ENCODE data around the gene RPA1.

RPA1 gene

GRCh38 chr17:1939981-1940809, 110.4 kb downstream of the RPA1 start:
- TF ChIP-seq POLR2A (IDR thresholded peaks at IDR 0.05; ENCODE audit: low read depth, low read length), result no peak
- no peak for TF ChIP-seq POLR2AphosphoS5 (IDR thresholded peaks at IDR 0.05; ENCODE audit: low read depth, low read length)
- no peak for TF ChIP-seq TAF1 (IDR thresholded peaks at IDR 0.05; ENCODE audit: borderline replicate concordance, low read depth, low read length)
- FAIRE-seq, result no peak
- no peak for DNase-seq (ENCODE audit: insufficient read length)

- no peak for FAIRE-seq
- no peak for TF ChIP-seq POLR2AphosphoS5 (IDR thresholded peaks at IDR 0.05; ENCODE audit: low read depth, low read length)
- TF ChIP-seq TAF1 (IDR thresholded peaks at IDR 0.05; ENCODE audit: borderline replicate concordance, low read depth, low read length), result no peak
- no peak for TF ChIP-seq POLR2A (IDR thresholded peaks at IDR 0.05; ENCODE audit: low read depth, low read length)
Measured at GRCh38 chr17:1940810-1941185, 111.0 kb downstream of the RPA1 start.

GRCh38 chr17:1941272-1942065, 111.7 kb downstream of the RPA1 start:
- FAIRE-seq (no peak), DNase-seq (ENCODE audit: insufficient read length) (no peak)
- TF ChIP-seq POLR2AphosphoS5 (IDR thresholded peaks at IDR 0.05; ENCODE audit: low read depth, low read length), result no peak
- no peak for TF ChIP-seq TAF1 (IDR thresholded peaks at IDR 0.05; ENCODE audit: borderline replicate concordance, low read depth, low read length)
- TF ChIP-seq POLR2A (IDR thresholded peaks at IDR 0.05; ENCODE audit: low read depth, low read length), result no peak

More at GRCh38 chr17:1940810-1941185, 111.0 kb downstream of the RPA1 start:
- no peak for DNase-seq (ENCODE audit: insufficient read length)

GRCh38 chr17:1942066-1942365, 112.2 kb downstream of the RPA1 start:
- FAIRE-seq (no peak), DNase-seq (ENCODE audit: insufficient read length) (no peak)
- TF ChIP-seq POLR2A (IDR thresholded peaks at IDR 0.05; ENCODE audit: low read depth, low read length) (no peak), POLR2AphosphoS5 (IDR thresholded peaks at IDR 0.05; ENCODE audit: low read depth, low read length) (no peak), TAF1 (IDR thresholded peaks at IDR 0.05; ENCODE audit: borderline replicate concordance, low read depth, low read length) (no peak)

GRCh38 chr17:1942666-1943435, 113.0 kb downstream of the RPA1 start:
- TF ChIP-seq POLR2AphosphoS5 (IDR thresholded peaks at IDR 0.05; ENCODE audit: low read depth, low read length) (no peak), TAF1 (IDR thresholded peaks at IDR 0.05; ENCODE audit: borderline replicate concordance, low read depth, low read length) (no peak), POLR2A (IDR thresholded peaks at IDR 0.05; ENCODE audit: low read depth, low read length) (no peak)
- DNase-seq (ENCODE audit: insufficient read length) (no peak), FAIRE-seq (no peak)

GRCh38 chr17:1943436-1943831, 113.6 kb downstream of the RPA1 start:
- no peak for FAIRE-seq
- DNase-seq (ENCODE audit: insufficient read length), result no peak
- TF ChIP-seq POLR2A (IDR thresholded peaks at IDR 0.05; ENCODE audit: low read depth, low read length) (no peak), TAF1 (IDR thresholded peaks at IDR 0.05; ENCODE audit: borderline replicate concordance, low read depth, low read length) (no peak), POLR2AphosphoS5 (IDR thresholded peaks at IDR 0.05; ENCODE audit: low read depth, low read length) (no peak)

GRCh38 chr17:1945621-1946020, 115.8 kb downstream of the RPA1 start:
- DNase-seq (ENCODE audit: insufficient read length) (no peak), FAIRE-seq (no peak)
- TF ChIP-seq POLR2A (IDR thresholded peaks at IDR 0.05; ENCODE audit: low read depth, low read length) (no peak), POLR2AphosphoS5 (IDR thresholded peaks at IDR 0.05; ENCODE audit: low read depth, low read length) (no peak), TAF1 (IDR thresholded peaks at IDR 0.05; ENCODE audit: borderline replicate concordance, low read depth, low read length) (no peak)

GRCh38 chr17:1946021-1946932, 116.5 kb downstream of the RPA1 start:
- FAIRE-seq (no peak), DNase-seq (ENCODE audit: insufficient read length) (no peak)
- no peak for TF ChIP-seq POLR2AphosphoS5 (IDR thresholded peaks at IDR 0.05; ENCODE audit: low read depth, low read length)
- TF ChIP-seq POLR2A (IDR thresholded peaks at IDR 0.05; ENCODE audit: low read depth, low read length), result no peak

GRCh38 chr17:1947229-1947742, 117.5 kb downstream of the RPA1 start:
- FAIRE-seq (no peak), DNase-seq (ENCODE audit: insufficient read length) (no peak)
- TF ChIP-seq POLR2AphosphoS5 (IDR thresholded peaks at IDR 0.05; ENCODE audit: low read depth, low read length) (no peak), POLR2A (IDR thresholded peaks at IDR 0.05; ENCODE audit: low read depth, low read length) (no peak), TAF1 (IDR thresholded peaks at IDR 0.05; ENCODE audit: borderline replicate concordance, low read depth, low read length) (no peak)

- no peak for FAIRE-seq
- DNase-seq (ENCODE audit: insufficient read length), result no peak
Measured at GRCh38 chr17:1947743-1948516, 118.1 kb downstream of the RPA1 start.

More at GRCh38 chr17:1947743-1948516, 118.1 kb downstream of the RPA1 start:
- TF ChIP-seq POLR2A (IDR thresholded peaks at IDR 0.05; ENCODE audit: low read depth, low read length), result no peak
- no peak for TF ChIP-seq TAF1 (IDR thresholded peaks at IDR 0.05; ENCODE audit: borderline replicate concordance, low read depth, low read length)
- TF ChIP-seq POLR2AphosphoS5 (IDR thresholded peaks at IDR 0.05; ENCODE audit: low read depth, low read length), result no peak
